Brain microvascular endothelial cell (primary cell): Measurements from ENCODE around the gene RET.

ENCODE experiments used
- DNase-seq: peaks from one replicate; pipeline ENCODE4 v3.0.0-alpha.2; 2020
- H3K27ac ChIP-seq: fragments of 250-450 bp; sonication (Bioruptor Pico); 2 replicates; pipeline ENCODE4 v1.5.1; 2020; ENCODE audit warnings: mild to moderate bottlenecking, moderate library complexity
- H3K27me3 ChIP-seq: fragments of 250-450 bp; sonication (Bioruptor Pico); replicated peaks from 2 replicates; pipeline ENCODE4 v1.5.1; 2020; ENCODE audit warnings: mild to moderate bottlenecking
- H3K36me3 ChIP-seq: fragments of 250-450 bp; sonication (Bioruptor Pico); replicated peaks from 2 replicates; pipeline ENCODE4 v1.5.1; 2020; ENCODE audit warnings: mild to moderate bottlenecking
- H3K4me3 ChIP-seq: 2 replicates; pipeline ENCODE4 v1.5.1; 2011; ENCODE audit warnings: low read depth, mild to moderate bottlenecking, control low read depth, low read length, moderate library complexity
- in situ Hi-C: cut with HindIII; loops from 2 replicates; pipeline ENCODE4 v1.10.0; 2017; ENCODE audit warnings: low sequenced_read_pairs, low pct_ligation_motif_present
- TF ChIP-seq, protein P1 (sequence below): IDR thresholded peaks from 2 replicates; pipeline ENCODE4 v1.5.1; 2011; ENCODE audit warnings: low read depth, mild to moderate bottlenecking, moderate library complexity, low read length, control low read depth, inconsistent platforms; ENCODE audit errors: missing control alignments

RET gene

DNA sequence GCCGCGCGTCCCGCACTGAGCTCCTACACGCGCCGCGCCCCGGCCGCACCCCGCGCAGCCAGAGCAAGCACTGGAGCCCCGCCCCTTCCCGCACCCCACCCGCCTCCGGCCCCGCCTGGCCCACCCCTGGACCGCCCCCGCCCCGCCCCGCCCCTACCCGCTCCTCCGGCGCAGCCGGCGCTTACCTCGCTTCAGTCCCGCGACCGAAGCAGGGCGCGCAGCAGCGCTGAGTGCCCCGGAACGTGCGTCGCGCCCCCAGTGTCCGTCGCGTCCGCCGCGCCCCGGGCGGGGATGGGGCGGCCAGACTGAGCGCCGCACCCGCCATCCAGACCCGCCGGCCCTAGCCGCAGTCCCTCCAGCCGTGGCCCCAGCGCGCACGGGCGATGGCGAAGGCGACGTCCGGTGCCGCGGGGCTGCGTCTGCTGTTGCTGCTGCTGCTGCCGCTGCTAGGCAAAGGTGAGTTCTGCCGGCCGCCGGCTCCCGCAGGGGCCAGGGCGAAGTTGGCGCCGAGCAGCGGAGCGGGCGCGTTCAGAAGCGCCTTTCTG lies at the start of gene RET:
TSS of gene RET (plus strand) at position 194 of the 545 bp plus-strand sequence. CDS start at position 384, 190 bp downstream.
- no peak for DNase-seq
- Histone ChIP-seq H3K27ac (no peak within 1 kb of the TSS), H3K4me3 (peak within 1 kb of the TSS; percentile 22), H3K36me3 (no peaks in the 10 kb centered on the region), H3K27me3 (peaks cover 37% of the 10 kb centered on the region)
- in situ Hi-C loops, result no loop called here
- TF ChIP-seq, protein P1, sequence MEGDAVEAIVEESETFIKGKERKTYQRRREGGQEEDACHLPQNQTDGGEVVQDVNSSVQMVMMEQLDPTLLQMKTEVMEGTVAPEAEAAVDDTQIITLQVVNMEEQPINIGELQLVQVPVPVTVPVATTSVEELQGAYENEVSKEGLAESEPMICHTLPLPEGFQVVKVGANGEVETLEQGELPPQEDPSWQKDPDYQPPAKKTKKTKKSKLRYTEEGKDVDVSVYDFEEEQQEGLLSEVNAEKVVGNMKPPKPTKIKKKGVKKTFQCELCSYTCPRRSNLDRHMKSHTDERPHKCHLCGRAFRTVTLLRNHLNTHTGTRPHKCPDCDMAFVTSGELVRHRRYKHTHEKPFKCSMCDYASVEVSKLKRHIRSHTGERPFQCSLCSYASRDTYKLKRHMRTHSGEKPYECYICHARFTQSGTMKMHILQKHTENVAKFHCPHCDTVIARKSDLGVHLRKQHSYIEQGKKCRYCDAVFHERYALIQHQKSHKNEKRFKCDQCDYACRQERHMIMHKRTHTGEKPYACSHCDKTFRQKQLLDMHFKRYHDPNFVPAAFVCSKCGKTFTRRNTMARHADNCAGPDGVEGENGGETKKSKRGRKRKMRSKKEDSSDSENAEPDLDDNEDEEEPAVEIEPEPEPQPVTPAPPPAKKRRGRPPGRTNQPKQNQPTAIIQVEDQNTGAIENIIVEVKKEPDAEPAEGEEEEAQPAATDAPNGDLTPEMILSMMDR, result no peak

DNA sequence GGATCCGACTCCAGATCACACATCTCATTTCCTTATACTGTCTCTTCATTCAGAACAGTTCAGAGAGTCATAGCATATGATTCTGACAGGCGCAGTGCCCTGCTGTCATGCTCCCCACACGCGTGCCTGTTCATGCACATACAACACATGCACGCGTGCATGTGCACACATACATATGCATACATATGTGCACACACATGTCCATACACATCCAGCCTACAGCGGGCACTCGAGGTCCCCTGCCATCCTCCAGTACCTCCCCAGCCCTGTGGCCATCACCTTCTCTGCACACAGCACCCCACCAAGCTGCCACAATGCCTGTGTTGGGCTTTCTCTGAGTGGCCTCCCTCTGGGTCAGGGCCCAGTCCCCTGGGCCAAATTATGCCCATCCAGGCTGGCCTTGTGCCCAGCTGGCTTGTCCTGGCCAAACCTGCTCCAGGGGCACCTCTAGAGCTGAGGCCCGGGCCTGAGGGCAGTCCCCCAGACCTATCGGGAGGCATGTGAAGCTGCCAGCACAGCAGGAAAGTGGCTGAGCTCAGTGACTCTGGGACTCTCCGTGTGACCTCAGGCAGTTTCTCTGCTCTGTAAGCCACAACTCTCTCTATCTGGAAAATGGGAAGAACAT lies 49.4 kb upstream of the RET start:
- TF ChIP-seq, protein P1, result no peak
- H3K27ac ChIP-seq, result no peak overlapping the region
- no peak for DNase-seq
- no peak overlapping the region for H3K4me3 ChIP-seq
- peaks cover 5% of the 10 kb centered on the region for H3K27me3 ChIP-seq
- in situ Hi-C loops, result no loop called here
- no peaks in the 10 kb centered on the region for H3K36me3 ChIP-seq

DNA sequence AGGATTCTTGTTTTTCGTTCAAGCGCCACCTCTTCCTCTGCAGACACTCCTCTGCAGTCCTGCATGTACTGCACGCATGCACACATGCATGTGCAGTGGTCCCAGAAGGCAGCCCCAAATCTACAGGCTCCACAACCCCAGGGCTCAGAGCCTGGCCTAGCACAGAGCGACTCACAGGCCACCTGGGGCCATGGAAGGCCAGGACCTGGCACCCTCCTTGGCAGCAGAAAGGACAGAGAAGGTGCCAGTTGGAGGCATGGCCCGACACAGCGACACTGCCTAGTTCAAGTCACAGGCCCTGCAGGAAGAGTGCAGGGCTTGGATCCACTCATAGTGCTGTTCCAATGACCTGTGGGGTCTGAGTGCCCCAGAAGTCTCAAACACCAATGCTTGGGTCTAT lies 48.7 kb upstream of the RET start:
- Histone ChIP-seq H3K36me3 (no peaks in the 10 kb centered on the region), H3K4me3 (no peak overlapping the region), H3K27me3 (peaks cover 5% of the 10 kb centered on the region), H3K27ac (no peak overlapping the region)
- TF ChIP-seq, protein P1, result no peak
- in situ Hi-C loops, result no loop called here
- DNase-seq, result no peak

DNA sequence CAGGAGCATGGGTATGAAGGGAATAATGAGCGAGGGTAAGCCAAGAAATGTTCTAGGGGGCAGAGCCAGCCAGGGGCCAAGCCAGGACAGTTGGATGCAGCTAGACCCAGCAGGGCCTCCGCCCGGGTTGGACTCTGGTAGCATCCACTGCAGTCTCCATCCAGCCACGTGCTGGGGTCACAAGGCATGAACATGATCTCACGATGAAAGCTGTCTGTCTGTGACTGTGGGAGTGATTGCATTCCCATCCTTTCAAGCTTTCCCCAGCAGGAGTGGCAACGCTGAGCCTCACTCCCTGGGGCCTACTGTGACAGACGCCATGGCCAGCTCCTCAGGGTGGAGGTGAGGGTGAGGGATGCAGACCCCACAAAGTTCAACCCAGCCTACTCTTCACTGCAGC lies 47.8 kb upstream of the RET start:
- peaks cover 5% of the 10 kb centered on the region for H3K27me3 ChIP-seq
- DNase-seq, result no peak
- H3K36me3 ChIP-seq, result no peaks in the 10 kb centered on the region
- H3K4me3 ChIP-seq, result no peak overlapping the region
- TF ChIP-seq, protein P1, result no peak
- in situ Hi-C loops, result no loop called here
- H3K27ac ChIP-seq, result no peak overlapping the region

DNA sequence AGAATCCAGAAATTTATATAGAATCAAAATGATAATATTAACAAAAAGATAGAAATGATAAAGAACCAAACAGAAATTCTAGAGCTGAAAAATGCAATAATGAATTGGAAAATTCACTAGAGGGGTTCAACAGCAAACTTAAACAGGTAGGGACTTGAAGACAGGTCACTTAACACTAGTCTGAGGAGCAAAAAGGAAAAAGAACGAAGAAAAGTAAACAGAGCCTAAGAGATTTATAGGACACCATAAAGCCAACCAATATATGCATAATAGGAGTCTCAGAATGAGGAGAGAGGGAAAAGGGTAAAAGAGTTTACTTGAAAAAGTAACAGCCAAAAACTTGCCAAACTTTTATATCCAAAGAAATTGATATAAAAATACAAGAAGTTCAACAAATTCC lies 44.3 kb upstream of the RET start:
- in situ Hi-C loops, result no loop called here
- Histone ChIP-seq H3K27ac (no peak overlapping the region), H3K36me3 (no peaks in the 10 kb centered on the region), H3K4me3 (no peak overlapping the region), H3K27me3 (no peaks in the 10 kb centered on the region)
- no peak for DNase-seq
- TF ChIP-seq, protein P1, result no peak

DNA sequence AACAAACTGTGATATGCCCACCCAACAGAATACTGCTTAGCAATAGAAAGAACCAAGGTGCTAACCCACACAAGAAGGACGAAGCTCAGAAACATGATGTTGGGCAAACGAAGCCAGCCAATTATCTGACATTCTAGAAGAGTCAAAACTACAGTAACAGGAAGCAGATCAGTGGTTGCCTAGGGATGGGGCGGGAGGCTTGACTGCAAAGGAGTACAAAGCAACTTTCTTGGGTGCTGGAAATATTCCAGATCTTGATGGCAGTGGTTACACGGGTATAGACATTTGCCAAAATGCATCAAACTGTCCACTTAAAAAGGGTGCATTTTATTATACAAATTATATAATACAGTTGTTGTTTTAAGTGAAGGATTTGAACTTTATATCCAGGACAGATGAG lies 41.1 kb upstream of the RET start:
- Histone ChIP-seq H3K27ac (no peak overlapping the region), H3K27me3 (no peaks in the 10 kb centered on the region), H3K36me3 (no peaks in the 10 kb centered on the region), H3K4me3 (no peak overlapping the region)
- TF ChIP-seq, protein P1, result no peak
- no peak for DNase-seq
- in situ Hi-C loops, result no loop called here
